GM12892 (cell line): ENCODE measurements around the gene CRYGN. TPM values are rescaled to one million over a fixed set of nuclear protein-coding genes. Genes with fewer than 3 reads are reported as not detected.

Experiments used
- DNase-seq: peaks from one replicate; pipeline ENCODE4 v3.0.0; 2011; ENCODE audit not compliant: insufficient read length
- FAIRE-seq: peaks from 2 replicates; lab custom pipeline; 2011; peaks lifted over from hg19 to GRCh38; lab: Jason Lieb, UNC
- POLR2A ChIP-seq: IDR thresholded peaks from 2 replicates; pipeline ENCODE4 v1.6.1; 2011; ENCODE audit warnings: low read depth, low read length, control low read depth
- POLR2AphosphoS5 ChIP-seq: IDR thresholded peaks from 2 replicates; pipeline ENCODE4 v1.6.1; 2011; ENCODE audit warnings: low read depth, low read length, control low read depth
- TAF1 ChIP-seq: IDR thresholded peaks from 2 replicates; pipeline ENCODE4 v1.6.1; 2011; ENCODE audit warnings: low read depth, mild to moderate bottlenecking, control low read depth, low read length, borderline replicate concordance
- polyA plus RNA-seq: library from polyadenylated mRNA; unstranded; fragments of >200 nt; gene quantifications from one replicate; pipeline ENCODE4 v1.2.1, GENCODE V29; 2012; ENCODE audit warnings: missing spikeins, inconsistent platforms; ENCODE audit not compliant: missing spikeins

Gene CRYGN, protein sequence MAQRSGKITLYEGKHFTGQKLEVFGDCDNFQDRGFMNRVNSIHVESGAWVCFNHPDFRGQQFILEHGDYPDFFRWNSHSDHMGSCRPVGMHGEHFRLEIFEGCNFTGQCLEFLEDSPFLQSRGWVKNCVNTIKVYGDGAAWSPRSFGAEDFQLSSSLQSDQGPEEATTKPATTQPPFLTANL
- not detected for polyA plus RNA-seq

GRCh38 chr7:151439855-151440798 is at the start of gene CRYGN:
Gene CRYGN (minus strand): TSS chr7:151440141. CDS start chr7:151439917, 224 bp downstream.
- FAIRE-seq, result no peak
- TF ChIP-seq POLR2AphosphoS5, result no peak
- no peak for TF ChIP-seq POLR2A
- no peak for TF ChIP-seq TAF1
- DNase-seq, result no peak

DNA sequence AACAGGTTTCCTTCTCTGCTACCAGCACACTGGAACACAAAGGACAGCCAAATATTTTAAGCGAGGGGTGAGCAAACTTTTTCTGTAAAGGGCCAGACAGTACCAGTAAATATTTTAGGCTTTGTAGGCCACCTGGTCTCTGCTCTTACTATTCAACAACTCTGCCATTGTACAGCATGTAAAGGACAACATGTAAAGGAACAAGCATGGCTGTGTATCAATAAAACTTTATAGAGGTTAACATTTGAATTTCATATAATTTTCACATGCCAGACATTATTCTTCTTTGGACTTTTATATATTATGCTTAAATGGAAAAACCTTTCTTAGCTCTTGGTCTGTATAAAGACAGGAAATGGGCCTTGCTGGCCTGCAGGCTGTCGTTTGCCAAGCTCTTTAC is 49.6 kb upstream of the CRYGN start:
- TF ChIP-seq POLR2AphosphoS5 (no peak), POLR2A (no peak), TAF1 (no peak)
- FAIRE-seq, result no peak

DNA sequence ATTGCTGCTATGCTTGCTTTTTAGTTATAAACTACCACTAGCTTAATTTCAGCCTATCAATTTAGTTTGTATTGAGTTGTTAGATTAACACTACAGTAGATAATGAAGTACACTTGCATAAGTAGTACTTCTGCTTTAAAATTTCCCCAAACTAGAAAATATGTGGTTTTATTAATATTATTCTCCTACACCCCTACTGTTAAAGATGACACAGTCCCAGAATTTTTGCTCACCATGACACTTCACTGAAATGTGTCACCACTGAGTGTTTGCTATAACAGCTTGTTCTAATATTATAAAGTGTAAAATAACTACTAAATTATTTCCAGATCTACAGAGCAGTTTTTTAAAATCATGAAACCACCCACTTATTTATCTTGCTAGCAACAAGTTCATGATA is 48.2 kb upstream of the CRYGN start:
- FAIRE-seq (no peak), DNase-seq (no peak)
- TF ChIP-seq POLR2AphosphoS5 (no peak), TAF1 (no peak), POLR2A (no peak)

More for the DNA sequence above, 49.6 kb upstream of the CRYGN start:
- DNase-seq, result no peak

DNA sequence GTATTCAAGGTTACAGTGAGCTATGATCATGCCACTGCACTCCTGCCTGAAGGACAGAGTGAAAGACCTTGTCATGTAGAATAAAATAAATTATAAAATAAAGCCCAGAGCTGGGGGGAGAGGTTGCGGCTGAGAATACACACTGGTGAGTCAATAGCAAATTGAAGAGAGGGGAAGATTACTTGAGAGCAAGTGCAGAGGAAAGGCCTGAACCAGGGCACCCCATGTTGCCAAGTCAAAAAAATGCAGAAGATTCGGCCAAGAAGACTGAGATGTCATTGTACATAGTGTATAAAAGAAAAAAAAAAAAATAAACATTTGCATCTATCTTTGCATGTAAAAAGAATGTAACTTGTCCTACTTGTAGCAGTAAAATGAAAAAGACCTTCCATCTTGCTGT is 47.3 kb upstream of the CRYGN start:
- FAIRE-seq (no peak), DNase-seq (no peak)
- no peak for TF ChIP-seq POLR2A
- TF ChIP-seq TAF1, result no peak
- no peak for TF ChIP-seq POLR2AphosphoS5

- DNase-seq (no peak), FAIRE-seq (no peak)
- TF ChIP-seq POLR2A, result no peak
- no peak for TF ChIP-seq TAF1
- no peak for TF ChIP-seq POLR2AphosphoS5
These were observed 46.1 kb upstream of the CRYGN start for GRCh38 chr7:151486074-151486473.

DNA sequence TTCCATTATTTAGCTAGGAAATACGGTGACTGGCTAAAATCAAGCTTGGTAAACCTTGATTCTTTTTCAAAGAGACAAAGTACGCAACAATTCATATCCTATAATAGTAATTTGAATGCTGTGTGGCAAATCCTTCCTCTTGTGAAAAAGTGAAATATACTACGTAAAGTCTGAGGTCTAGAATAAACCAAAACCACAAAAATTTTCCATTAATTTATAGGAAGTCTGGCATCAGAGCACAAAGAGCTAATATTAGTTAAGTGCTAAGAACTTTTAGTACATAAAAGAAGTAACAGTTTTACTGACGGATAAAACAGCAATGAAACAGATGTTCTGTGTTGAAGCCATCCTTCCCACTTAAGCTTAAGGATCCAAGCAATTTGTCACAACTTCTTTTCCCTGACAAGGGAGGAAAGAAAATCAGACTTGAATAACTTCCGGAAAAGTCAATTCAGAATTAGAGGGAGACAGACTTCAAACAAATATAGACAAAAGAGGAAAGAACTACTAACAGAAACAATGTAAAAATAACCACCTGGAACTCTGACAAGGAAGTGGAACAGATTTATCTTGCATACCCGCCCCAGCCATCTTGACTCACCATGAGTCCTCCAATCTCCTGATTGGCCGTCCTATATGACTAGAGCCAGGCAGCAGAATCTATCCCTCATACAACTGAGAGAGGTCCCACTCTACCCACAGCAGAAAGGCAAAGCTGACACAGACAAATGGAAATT is 45.2 kb upstream of the CRYGN start:
- DNase-seq (no peak), FAIRE-seq (no peak)
- TF ChIP-seq TAF1 (no peak), POLR2AphosphoS5 (no peak), POLR2A (no peak)

DNA sequence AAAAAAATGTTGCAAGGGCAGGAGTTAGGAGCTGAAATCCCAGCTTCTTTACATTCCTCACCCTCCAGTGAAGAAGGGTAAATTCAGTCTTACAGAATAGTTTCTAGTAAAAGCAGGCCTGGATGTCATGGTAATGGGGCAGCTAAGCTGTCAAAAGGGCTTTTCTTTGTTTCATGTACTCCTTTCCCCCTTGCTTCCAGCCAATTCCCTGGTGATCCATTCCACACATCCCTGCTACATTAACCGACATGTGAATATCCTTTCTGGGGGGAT is 43.7 kb upstream of the CRYGN start:
- DNase-seq (no peak), FAIRE-seq (no peak)
- no peak for TF ChIP-seq POLR2A
- TF ChIP-seq POLR2AphosphoS5, result no peak
- TF ChIP-seq TAF1, result no peak

GRCh38 chr7:151482883-151483710 is 43.2 kb upstream of the CRYGN start:
- FAIRE-seq (no peak), DNase-seq (no peak)
- TF ChIP-seq POLR2AphosphoS5, result no peak

- TF ChIP-seq POLR2A (no peak), POLR2AphosphoS5 (no peak), TAF1 (no peak)
- DNase-seq (no peak), FAIRE-seq (no peak)
These were observed 41.9 kb upstream of the CRYGN start for GRCh38 chr7:151481650-151482505.

GRCh38 chr7:151477867-151478266 is 37.9 kb upstream of the CRYGN start:
- DNase-seq, result no peak
- no peak for TF ChIP-seq POLR2AphosphoS5
- TF ChIP-seq TAF1, result no peak
- no peak for TF ChIP-seq POLR2A

More at GRCh38 chr7:151477867-151478266, 37.9 kb upstream of the CRYGN start:
- FAIRE-seq, result peak; percentile 51
